T-helper 22 cell (primary cell): ENCODE measurements around the gene AKAP8L.
"Not testable (repeated sequence)": the region's sequence is repeated elsewhere in the genome, so short reads cannot be mapped to it uniquely, and the experiment has no call there.

Source experiments
- DNase-seq: peaks from one replicate; pipeline ENCODE4 v3.0.0-alpha.2; 2020; ENCODE audit warnings: low read depth

The AKAP8L gene

GRCh38 chr19:15352535-15352934 is 66.3 kb downstream of the AKAP8L start:
- not testable (repeated sequence) for DNase-seq

GRCh38 chr19:15341328-15341727 is 77.5 kb downstream of the AKAP8L start:
- not testable (repeated sequence) for DNase-seq

- no peak for DNase-seq
These were observed 78.7 kb downstream of the AKAP8L start for GRCh38 chr19:15340086-15340485.

- DNase-seq, result no peak
These were observed 81.6 kb downstream of the AKAP8L start for GRCh38 chr19:15337202-15337601.

GRCh38 chr19:15335992-15336391 is 82.8 kb downstream of the AKAP8L start:
- not testable (repeated sequence) for DNase-seq

- DNase-seq, result peak; percentile 57
These were observed 86.3 kb downstream of the AKAP8L start, which contains the start of gene BRD4 for GRCh38 chr19:15332311-15332996. BRD4 (minus strand) TSS chr19:15332539; CDS start chr19:15273099, 59,440 bp downstream.

- peak; percentile 47 for DNase-seq
These were observed 87.1 kb downstream of the AKAP8L start for GRCh38 chr19:15331419-15332310.

GRCh38 chr19:15330801-15331418 is 87.9 kb downstream of the AKAP8L start:
- no peak for DNase-seq
